Umbilical cord (tissue), 2 donors: ENCODE data around the gene MEX3A. TPM values are rescaled to one million over a fixed set of nuclear protein-coding genes. Genes with fewer than 3 reads are reported as not detected.
A peak's percentile ranks its signal among the peaks of the same experiment; 100 is the strongest.
"Not testable (repeated sequence)": the region's sequence is repeated elsewhere in the genome, so short reads cannot be mapped to it uniquely, and the experiment has no call there.

ENCODE experiments used
- DNase-seq: peaks from one replicate; pipeline ENCODE4 v3.0.0-alpha.2; 2015; ENCODE audit warnings: low spot score
- total RNA-seq: library from RNA; depleted of rRNA; stranded (reverse); fragments of >200 nt; gene quantifications from one replicate; pipeline ENCODE4 v1.2.3, GENCODE V29; 2014; ENCODE audit warnings: low replicate concordance; ENCODE audit not compliant: insufficient read depth

MEX3A gene
- total RNA-seq, 1 donor from 2014 or later = 4.6 TPM

GRCh38 chr1:156056326-156056849, 25.9 kb downstream of the MEX3A start:
- DNase-seq = no peak

GRCh38 chr1:156055281-156056048, 26.8 kb downstream of the MEX3A start:
- no peak for DNase-seq

- peak; percentile 99 for DNase-seq
These were observed 27.6 kb downstream of the MEX3A start, which contains the start of gene LAMTOR2 for GRCh38 chr1:156054500-156055280. TSS of gene LAMTOR2 (plus strand) at chr1:156054782. CDS start at chr1:156054890, 108 bp downstream.

- peak; percentile 89 for DNase-seq
These were observed 28.3 kb downstream of the MEX3A start, which contains the start of gene UBQLN4 for GRCh38 chr1:156053768-156054499. TSS of gene UBQLN4 (minus strand) at chr1:156053798. CDS start at chr1:156053701, 97 bp downstream.

GRCh38 chr1:156052862-156053767, 29.1 kb downstream of the MEX3A start:
- peak; percentile 69 for DNase-seq

- DNase-seq = no peak
These were observed 31.1 kb downstream of the MEX3A start for GRCh38 chr1:156051011-156051725.

- no peak for DNase-seq
These were observed 31.9 kb downstream of the MEX3A start for GRCh38 chr1:156050376-156050775.

- DNase-seq = no peak
These were observed 33.5 kb downstream of the MEX3A start for GRCh38 chr1:156048663-156049258.

GRCh38 chr1:156045076-156045475, 37.2 kb downstream of the MEX3A start:
- DNase-seq = no peak

- no peak for DNase-seq
These were observed 39.4 kb downstream of the MEX3A start for GRCh38 chr1:156042828-156043227.

- not testable (repeated sequence) for DNase-seq
These were observed 47.3 kb downstream of the MEX3A start for GRCh38 chr1:156034991-156035390.

GRCh38 chr1:156033011-156033410, 49.3 kb downstream of the MEX3A start:
- DNase-seq = peak; percentile 43

- no peak for DNase-seq
These were observed 55.7 kb downstream of the MEX3A start for GRCh38 chr1:156026588-156026987.

- DNase-seq = peak; percentile 19
These were observed 56.4 kb downstream of the MEX3A start for GRCh38 chr1:156025876-156026275.

GRCh38 chr1:156024801-156025200, 57.5 kb downstream of the MEX3A start:
- DNase-seq = no peak
